GM21737 (cell line): ENCODE measurements around the gene CROCC.
"Not testable (repeated sequence)": the region's sequence is repeated elsewhere in the genome, so short reads cannot be mapped to it uniquely, and the experiment has no call there.

Experiments used
- ATAC-seq: cut with Tn5 transposase; IDR thresholded peaks from one replicate; pipeline ENCODE4 v1.9.1; 2021; ENCODE audit warnings: mild to moderate bottlenecking, moderate library complexity; ENCODE audit not compliant: unreplicated experiment

The CROCC gene

GRCh38 chr1:16921391-16922185, at the start of gene CROCC:
Gene CROCC, plus strand, starts transcription at chr1:16921931. Its CDS starts 88 bp downstream, at chr1:16922019.
- ATAC-seq: no peak

GRCh38 chr1:16872152-16873075, 49.3 kb upstream of the CROCC start:
- ATAC-seq: not testable (repeated sequence)

- not testable (repeated sequence) for ATAC-seq
Observed at GRCh38 chr1:16873076-16873879, 48.5 kb upstream of the CROCC start.

- not testable (repeated sequence) for ATAC-seq
Observed at GRCh38 chr1:16874968-16875765, 46.6 kb upstream of the CROCC start.

GRCh38 chr1:16881742-16882141, 40.0 kb upstream of the CROCC start:
- not testable (repeated sequence) for ATAC-seq

- ATAC-seq: no peak
Observed at GRCh38 chr1:16882986-16883385, 38.7 kb upstream of the CROCC start.

- not testable (repeated sequence) for ATAC-seq
Observed at GRCh38 chr1:16884487-16884886, 37.2 kb upstream of the CROCC start.

GRCh38 chr1:16886860-16887605, 34.7 kb upstream of the CROCC start:
- no peak for ATAC-seq

- ATAC-seq: no peak
Observed at GRCh38 chr1:16888860-16889816, 32.6 kb upstream of the CROCC start.

GRCh38 chr1:16890539-16891021, 31.2 kb upstream of the CROCC start:
- not testable (repeated sequence) for ATAC-seq

- ATAC-seq: not testable (repeated sequence)
Observed at GRCh38 chr1:16891057-16891456, 30.7 kb upstream of the CROCC start.

- not testable (repeated sequence) for ATAC-seq
Observed at GRCh38 chr1:16892978-16893525, 28.7 kb upstream of the CROCC start.

GRCh38 chr1:16893796-16894195, 27.9 kb upstream of the CROCC start:
- ATAC-seq: not testable (repeated sequence)

- ATAC-seq: not testable (repeated sequence)
Observed at GRCh38 chr1:16894338-16894737, 27.4 kb upstream of the CROCC start.

GRCh38 chr1:16895233-16895597, 26.5 kb upstream of the CROCC start:
- ATAC-seq: not testable (repeated sequence)

GRCh38 chr1:16895598-16896315, 26.0 kb upstream of the CROCC start, which contains the start of gene RNU1-2:
Gene RNU1-2, plus strand, starts transcription at chr1:16895980.
- peak; percentile 96 for ATAC-seq
